PC-9 (cell line): ENCODE results near the gene ADAMTS12.

Experiments
- EZH2 ChIP-seq: fragments of 200-600 bp; sonication (generic); IDR thresholded peaks from 2 replicates; pipeline ENCODE4 v1.8.0; 2017; ENCODE audit warnings: antibody characterized with exemption, low read depth
- TF ChIP-seq, protein P1 (sequence below): fragments of 200-600 bp; sonication (generic); conservative IDR thresholded peaks from 2 replicates; pipeline ENCODE4 v1.6.1; 2017; ENCODE audit warnings: mixed run types, antibody characterized with exemption, mild to moderate bottlenecking, moderate library complexity

DNA sequence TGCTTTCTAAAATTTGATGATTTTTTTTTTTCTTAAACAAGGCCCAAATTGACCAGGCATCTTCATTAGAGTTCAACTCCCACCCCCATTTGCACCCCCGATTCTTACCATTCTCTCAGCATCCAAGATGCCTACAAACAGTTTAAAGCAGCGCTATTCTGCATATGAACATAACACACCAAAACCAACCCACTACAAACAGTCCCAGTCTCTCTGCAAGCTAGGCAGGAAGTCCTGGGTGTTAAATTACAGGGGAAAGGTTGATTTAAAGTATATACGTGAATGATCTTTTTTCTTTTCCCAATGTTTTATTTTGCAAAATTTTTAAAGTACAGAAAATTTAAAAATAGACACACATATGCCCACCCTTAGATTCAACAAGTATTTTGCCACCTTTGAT lies 127.0 kb downstream of the ADAMTS12 start:
- TF ChIP-seq, protein P1, sequence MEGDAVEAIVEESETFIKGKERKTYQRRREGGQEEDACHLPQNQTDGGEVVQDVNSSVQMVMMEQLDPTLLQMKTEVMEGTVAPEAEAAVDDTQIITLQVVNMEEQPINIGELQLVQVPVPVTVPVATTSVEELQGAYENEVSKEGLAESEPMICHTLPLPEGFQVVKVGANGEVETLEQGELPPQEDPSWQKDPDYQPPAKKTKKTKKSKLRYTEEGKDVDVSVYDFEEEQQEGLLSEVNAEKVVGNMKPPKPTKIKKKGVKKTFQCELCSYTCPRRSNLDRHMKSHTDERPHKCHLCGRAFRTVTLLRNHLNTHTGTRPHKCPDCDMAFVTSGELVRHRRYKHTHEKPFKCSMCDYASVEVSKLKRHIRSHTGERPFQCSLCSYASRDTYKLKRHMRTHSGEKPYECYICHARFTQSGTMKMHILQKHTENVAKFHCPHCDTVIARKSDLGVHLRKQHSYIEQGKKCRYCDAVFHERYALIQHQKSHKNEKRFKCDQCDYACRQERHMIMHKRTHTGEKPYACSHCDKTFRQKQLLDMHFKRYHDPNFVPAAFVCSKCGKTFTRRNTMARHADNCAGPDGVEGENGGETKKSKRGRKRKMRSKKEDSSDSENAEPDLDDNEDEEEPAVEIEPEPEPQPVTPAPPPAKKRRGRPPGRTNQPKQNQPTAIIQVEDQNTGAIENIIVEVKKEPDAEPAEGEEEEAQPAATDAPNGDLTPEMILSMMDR = no peak
- no peak for TF ChIP-seq EZH2
